ENCODE data around the gene NCAN.
"Not testable (repeated sequence)": the region's sequence is repeated elsewhere in the genome, so short reads cannot be mapped to it uniquely, and the experiment has no call there.

NCAN gene

GRCh38 chr19:19226204-19226603, 14.4 kb downstream of the NCAN start:
- no peak for DNase-seq

- DNase-seq: no peak
Measured at GRCh38 chr19:19226663-19227062, 14.9 kb downstream of the NCAN start.

GRCh38 chr19:19227217-19227616, 15.5 kb downstream of the NCAN start:
- DNase-seq: no peak

- DNase-seq: no peak
Measured at GRCh38 chr19:19229701-19230100, 17.9 kb downstream of the NCAN start.

- DNase-seq: no peak
Measured at GRCh38 chr19:19230999-19231398, 19.2 kb downstream of the NCAN start.

- peak; percentile 52 for DNase-seq
Measured at GRCh38 chr19:19232261-19232721, 20.5 kb downstream of the NCAN start.

GRCh38 chr19:19234220-19234816, 22.6 kb downstream of the NCAN start:
- no peak for DNase-seq

GRCh38 chr19:19236173-19236572, 24.4 kb downstream of the NCAN start:
- DNase-seq: no peak

GRCh38 chr19:19238126-19238894, 26.6 kb downstream of the NCAN start:
- DNase-seq: no peak

- DNase-seq: no peak
Measured at GRCh38 chr19:19239675-19240074, 27.9 kb downstream of the NCAN start.

- DNase-seq: no peak
Measured at GRCh38 chr19:19240476-19240875, 28.7 kb downstream of the NCAN start.

- DNase-seq: no peak
Measured at GRCh38 chr19:19250196-19250801, 38.5 kb downstream of the NCAN start.

- DNase-seq: not testable (repeated sequence)
Measured at GRCh38 chr19:19253409-19253808, 41.7 kb downstream of the NCAN start.

GRCh38 chr19:19256072-19256969, 44.6 kb downstream of the NCAN start:
- peak; percentile 16 for DNase-seq

- no peak for DNase-seq
Measured at GRCh38 chr19:19257137-19257536, 45.4 kb downstream of the NCAN start.

GRCh38 chr19:19257836-19258588, 46.3 kb downstream of the NCAN start:
- no peak for DNase-seq

GRCh38 chr19:19258589-19259338, 47.0 kb downstream of the NCAN start:
- DNase-seq: no peak

- no peak for DNase-seq
Measured at GRCh38 chr19:19259741-19260140, 48.0 kb downstream of the NCAN start.

GRCh38 chr19:19260417-19261214, 48.9 kb downstream of the NCAN start:
- no peak for DNase-seq

- DNase-seq: peak; percentile 66
Measured at GRCh38 chr19:19261350-19262189, 49.8 kb downstream of the NCAN start.

Measured in right hindlimb (tissue), 1 donor.